Heart left ventricle (tissue), 16 donors: ENCODE results near the gene RCE1. TPM values are rescaled to one million over a fixed set of nuclear protein-coding genes. Genes with fewer than 3 reads are reported as not detected.
A peak's percentile ranks its signal among the peaks of the same experiment; 100 is the strongest.

ENCODE experiments used
- ATAC-seq, 4 donors: fragments of 200-7000 bp; cut with Tn5 transposase; one replicate each; pipeline ENCODE4 v1.9.1; 2020 to 2022; ENCODE audit warnings: moderate library complexity in 4 of 4, mild to moderate bottlenecking in 3 of 4, moderate number of reproducible peaks in 1 of 4
- DNase-seq, 5 donors: peaks; one replicate each; pipeline ENCODE4 v3.0.0-alpha.2; 2020
- H3K27ac ChIP-seq, 12 donors: fragments of 200-600 bp; sonication (generic) in 4 of 12; one replicate each; pipeline versions ENCODE4 v1.5.0 to v1.8.0; 2016 to 2022; ENCODE audit warnings: mild to moderate bottlenecking in 2 of 12
- H3K27me3 ChIP-seq, 9 donors: fragments of 200-600 bp; sonication (generic) in 2 of 9; one replicate each; pipeline versions ENCODE4 v1.5.1 to v1.8.0; 2016 to 2022; ENCODE audit warnings: mild to moderate bottlenecking in 3 of 9
- H3K36me3 ChIP-seq, 9 donors: fragments of 200-600 bp; sonication (generic) in 2 of 9; one replicate each; pipeline versions ENCODE4 v1.5.0 to v1.8.0; 2018 to 2022; ENCODE audit warnings: mild to moderate bottlenecking in 2 of 9
- H3K4me1 ChIP-seq, 12 donors: fragments of 200-600 bp; sonication (generic) in 4 of 12; one replicate each; pipeline versions ENCODE4 v1.5.0 to v1.8.0; 2016 to 2022; ENCODE audit warnings: mild to moderate bottlenecking in 3 of 12
- H3K4me3 ChIP-seq, 12 donors: fragments of 200-600 bp; sonication (generic) in 4 of 12; one replicate each; pipeline versions ENCODE4 v1.5.0 to v1.8.0; 2017 to 2022; ENCODE audit warnings: mild to moderate bottlenecking in 9 of 12, moderate library complexity in 4 of 12
- H3K9me3 ChIP-seq, 12 donors: fragments of 200-600 bp; sonication (generic) in 4 of 12; one replicate each; pipeline versions ENCODE4 v1.5.0 to v1.8.0; 2016 to 2022; ENCODE audit warnings: mild to moderate bottlenecking in 1 of 12
- CTCF ChIP-seq, 12 donors: fragments of 200-600 bp; sonication (generic) in 4 of 12; IDR thresholded peaks; one replicate each; pipeline versions ENCODE4 v1.5.0 to v1.8.0; 2018 to 2022; ENCODE audit warnings: antibody characterized with exemption in 12 of 12, mild to moderate bottlenecking in 5 of 12
- POLR2A ChIP-seq, 2 donors: fragments of 450-650 bp; IDR thresholded peaks; one replicate each; pipeline ENCODE4 v1.6.1; 2017; ENCODE audit warnings: antibody characterized with exemption in 2 of 2, mild to moderate bottlenecking in 2 of 2, moderate library complexity in 2 of 2
- WGBS, 4 donors: extraction: QIAGEN DNeasy Blood & Tissue Kit in 2 of 4; methylation state at CpG; one replicate each; pipeline versions ENCODE4 v1.1.5 to v1.1.7; 2013 to 2018; 5-methylcytosine and 5-hydroxymethylcytosine counted together
- intact Hi-C, 10 donors: fragments of 100-400 bp; cut with DNase I; formaldehyde crosslinking; loops; one replicate each; pipeline versions ENCODE4 v1.11.1 to v1.14.2; 2022
- polyA plus RNA-seq, 2 donors: library from polyadenylated mRNA; stranded (reverse); fragments of 200-250 nt; gene quantifications; one replicate each; pipeline ENCODE4 v1.2.3, GENCODE V29; 2013
- total RNA-seq, 9 donors: library from RNA; depleted of rRNA in 2 of 9; stranded (reverse); fragments of >200 nt in 2 of 9; fragmentation: NEBNext Ultra II Directional in 3 of 9; extraction: Animal tissue kit (Norgen Biotek cat#: 25700) in 3 of 9; gene quantifications; one replicate each; pipeline versions ENCODE4 v1.1.0 to v1.2.4, GENCODE V29; 2016 to 2023
- donor health status: ischemic (EF 13 %, LVEDD 7.1; RV severe dilation, severe dysfunction).
- donor health status: healthy with polysubstance abuse.
- donor health status: DM: no; HTN: yes; CAD: no.
- donor health status: DM: no; HTN: no; CAD: no.
- donor health status: ischemic (EF 25% LVEDD 6.9; RV normal size, moderate dysfunction).
- donor health status: ischemic (EF 25% LVEDD 5.7; RV mildly dilated, moderate dysfunction).
- donor health status: healthy.
- donor health status: DM: yes; HTN: yes; CAD: no.
- donor health status: ischemic (EF 35%, LVEDD 5.7; RV mildly dilated, moderate dysfunction).
- donor health status: nonischemic (EF 11% LVEDD 7.7; RV severe dilation, severe dysfunction).
- donor health status: DM: yes; HTN: yes; CAD: no.
- donor health status: PGD.
- donor health status: ischemic (EF 29% LVEDD 5.4; RV normal size, mild dysfunction).
- donor health status: nonischemic (EF 23%, LVEDD 6.1; RV moderate dilation, normal function).

Gene RCE1
- total and polyA plus RNA-seq, 11 donors = 2.1 to 9.5 (median 5.0) TPM

DNA sequence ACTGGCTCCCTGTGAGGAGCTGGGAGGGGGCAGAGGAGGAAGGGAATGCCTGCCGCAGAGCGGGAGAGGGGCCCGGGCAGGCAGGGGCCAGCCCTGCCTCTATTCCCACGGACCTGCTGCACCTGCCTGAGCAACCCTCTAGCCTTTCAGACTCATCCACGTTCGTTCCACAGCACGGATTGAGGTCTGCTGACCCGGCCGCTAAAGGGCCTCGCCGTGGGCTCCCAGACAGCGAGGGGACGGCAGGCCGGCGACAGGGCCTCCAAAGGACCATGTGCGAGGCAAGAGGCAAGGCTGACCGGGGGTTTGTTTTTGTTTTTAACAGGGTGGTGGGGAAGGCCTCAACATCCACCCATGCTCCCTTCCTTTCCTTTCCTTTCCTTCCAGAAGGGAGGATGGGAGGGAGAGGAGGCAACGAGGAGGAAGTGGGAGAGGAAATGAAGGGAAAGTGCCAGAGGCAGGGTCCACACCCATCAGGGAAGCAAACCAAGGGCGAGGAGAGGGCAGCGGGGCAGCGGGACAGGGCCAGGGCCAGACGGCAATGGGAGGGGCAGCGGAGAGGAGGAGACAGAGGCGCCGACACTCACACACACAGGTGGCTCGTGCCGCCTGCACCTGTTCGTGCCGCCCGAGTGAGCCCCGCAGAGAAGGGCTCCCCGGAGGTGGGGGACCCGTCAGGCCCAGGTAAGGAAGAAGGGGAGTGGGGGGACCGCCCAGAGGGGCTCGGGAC lies 21.1 kb downstream of the RCE1 start:
- Histone ChIP-seq H3K9me3 (no peaks in the 10 kb centered on the region), H3K4me3 (no peak overlapping the region), H3K27ac (no peak overlapping the region), H3K27me3 (no peaks in the 10 kb centered on the region), H3K4me1 (no peaks in the 10 kb centered on the region), H3K36me3 (peaks cover 0 to 3% (median 0%) of the 10 kb centered on the region in 9 donors)
- no peak for TF ChIP-seq CTCF (IDR thresholded peaks at IDR 0.05)
- no peak for TF ChIP-seq POLR2A (IDR thresholded peaks at IDR 0.05)
- DNase-seq (peak in 1 of 5 donors; percentile 23), ATAC-seq (no peak)
- intact Hi-C loops = no loop called here
- WGBS, 4 donors = 70 to 81% (median 78%) methylated on average over 33 to 35 of the region's 35 CpGs

GRCh38 chr11:66864924-66865697 lies 21.9 kb downstream of the RCE1 start:
- Histone ChIP-seq H3K4me1 (no peaks in the 10 kb centered on the region), H3K4me3 (no peak overlapping the region), H3K9me3 (no peaks in the 10 kb centered on the region), H3K27me3 (no peaks in the 10 kb centered on the region), H3K36me3 (peaks cover 0 to 11% (median 0%) of the 10 kb centered on the region in 9 donors), H3K27ac (no peak overlapping the region)
- TF ChIP-seq CTCF (IDR thresholded peaks at IDR 0.05) (no peak), POLR2A (IDR thresholded peaks at IDR 0.05) (no peak)
- no peak for ATAC-seq
- DNase-seq = peak in 1 of 5 donors; percentile 18
- 86 to 89% (median 88%) methylated on average over 13 to 23 of the region's 23 CpGs for whole genome bisulfite sequencing, 4 donors
- intact Hi-C loops = no loop called here

DNA sequence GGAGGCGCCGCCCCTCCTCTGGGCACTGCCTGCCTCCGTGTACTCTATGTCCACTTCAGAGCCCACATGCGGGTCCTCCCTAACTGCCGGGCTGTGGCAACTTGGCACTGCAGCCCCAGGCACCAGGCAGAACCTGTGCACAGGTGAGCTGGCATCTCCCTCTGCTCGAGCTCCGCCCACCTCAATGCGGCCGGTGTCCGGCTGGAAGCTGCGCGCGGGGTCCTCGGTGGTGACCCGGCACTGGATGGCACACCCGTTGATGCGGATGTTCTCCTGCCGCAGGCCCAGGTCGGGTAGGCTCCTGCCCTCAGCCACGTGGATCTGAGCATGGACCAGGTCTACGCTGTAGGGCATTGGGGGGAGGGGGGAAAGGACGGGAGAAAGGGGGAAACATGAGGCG lies 22.8 kb downstream of the RCE1 start:
- H3K27ac ChIP-seq = no peak overlapping the region
- no peak for TF ChIP-seq CTCF (IDR thresholded peaks at IDR 0.05)
- no peak for TF ChIP-seq POLR2A (IDR thresholded peaks at IDR 0.05)
- ATAC-seq = no peak
- WGBS, 4 donors = 95 to 98% (median 96%) methylated on average over 21 to 23 of the region's 23 CpGs
- no peak overlapping the region for H3K4me3 ChIP-seq
- DNase-seq = no peak
- intact Hi-C loops = no loop called here
- no peaks in the 10 kb centered on the region for H3K4me1 ChIP-seq
- H3K27me3 ChIP-seq = no peaks in the 10 kb centered on the region
- peaks cover 0 to 17% (median 0%) of the 10 kb centered on the region in 9 donors for H3K36me3 ChIP-seq
- no peaks in the 10 kb centered on the region for H3K9me3 ChIP-seq

DNA sequence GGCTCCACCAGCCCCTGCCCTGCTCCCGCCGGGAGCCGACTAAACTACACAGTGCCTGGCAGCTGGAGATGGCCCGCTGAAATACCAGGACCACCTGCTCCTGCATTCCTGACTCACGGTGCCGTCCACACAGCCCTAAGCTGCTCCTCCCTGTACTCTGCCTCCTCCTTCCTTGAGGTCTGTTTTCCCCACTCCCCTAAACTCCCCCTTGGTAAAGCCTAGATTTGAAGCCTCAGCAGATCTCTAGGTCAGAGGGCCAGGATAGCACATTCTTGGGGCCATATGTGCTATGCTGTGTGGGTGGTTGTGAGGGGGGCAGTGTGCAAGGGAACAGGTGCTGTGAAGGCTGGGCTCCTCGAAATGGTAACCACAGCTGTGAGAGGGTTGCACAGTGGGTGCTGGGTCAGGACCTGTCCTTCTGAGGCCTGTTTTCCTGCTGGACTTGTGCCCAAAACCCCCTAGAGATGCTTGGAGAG lies 23.3 kb downstream of the RCE1 start:
- TF ChIP-seq POLR2A (IDR thresholded peaks at IDR 0.05) (no peak), CTCF (IDR thresholded peaks at IDR 0.05) (no peak)
- intact Hi-C loops = no loop called here
- H3K36me3 ChIP-seq = peaks cover 0 to 22% (median 0%) of the 10 kb centered on the region in 9 donors

More for the DNA sequence above, 23.3 kb downstream of the RCE1 start:
- DNase-seq (no peak), ATAC-seq (no peak)
- no peak overlapping the region for H3K4me3 ChIP-seq
- no peak overlapping the region for H3K27ac ChIP-seq
- no peaks in the 10 kb centered on the region for H3K27me3 ChIP-seq
- no peaks in the 10 kb centered on the region for H3K9me3 ChIP-seq
- WGBS, 4 donors = 84 to 93% (median 87%) methylated on average over 4 to 7 of the region's 7 CpGs
- H3K4me1 ChIP-seq = no peaks in the 10 kb centered on the region
